Measurements from ENCODE around the gene NTSR1.

NTSR1 gene

DNA sequence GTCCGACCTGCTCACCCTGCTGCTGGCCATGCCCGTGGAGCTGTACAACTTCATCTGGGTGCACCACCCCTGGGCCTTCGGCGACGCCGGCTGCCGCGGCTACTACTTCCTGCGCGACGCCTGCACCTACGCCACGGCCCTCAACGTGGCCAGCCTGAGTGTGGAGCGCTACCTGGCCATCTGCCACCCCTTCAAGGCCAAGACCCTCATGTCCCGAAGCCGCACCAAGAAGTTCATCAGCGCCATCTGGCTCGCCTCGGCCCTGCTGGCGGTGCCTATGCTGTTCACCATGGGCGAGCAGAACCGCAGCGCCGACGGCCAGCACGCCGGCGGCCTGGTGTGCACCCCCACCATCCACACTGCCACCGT is 885 bp downstream of the NTSR1 start:
- no peak for DNase-seq (ENCODE audit: low spot score)

DNA sequence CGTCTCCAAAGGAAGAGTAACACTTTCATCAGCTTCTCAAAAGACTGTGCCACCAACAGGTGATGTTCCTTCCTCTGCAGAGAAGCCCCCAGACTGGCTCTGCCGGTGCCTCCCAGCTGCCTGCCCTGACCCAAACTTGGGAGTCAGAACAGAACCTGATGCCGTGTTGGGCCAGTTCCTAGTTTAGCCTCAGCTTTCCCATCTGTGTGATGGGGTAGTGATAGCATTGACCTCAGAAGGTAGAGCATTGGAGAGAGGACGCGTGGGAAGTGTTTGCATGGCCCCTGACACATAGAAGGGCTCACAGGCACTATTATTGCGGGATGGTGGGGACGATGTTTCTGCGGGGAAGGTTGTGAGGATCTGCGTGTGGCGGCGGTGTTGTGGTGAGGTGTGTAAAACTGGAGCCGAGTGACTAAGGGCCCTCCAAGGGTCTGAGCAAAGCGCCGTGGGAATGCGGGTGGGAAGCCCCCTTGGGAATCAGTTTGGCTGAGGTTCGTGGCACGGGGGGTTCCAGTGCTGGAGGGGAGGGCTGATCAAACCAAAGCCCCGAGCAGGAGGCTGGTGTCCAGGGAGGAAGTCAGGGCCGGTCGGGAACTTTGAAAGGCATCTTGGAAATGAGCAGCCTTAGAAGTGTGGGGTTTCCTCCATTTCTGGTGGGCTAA is 1.7 kb downstream of the NTSR1 start:
- DNase-seq (ENCODE audit: low spot score), result no peak

DNA sequence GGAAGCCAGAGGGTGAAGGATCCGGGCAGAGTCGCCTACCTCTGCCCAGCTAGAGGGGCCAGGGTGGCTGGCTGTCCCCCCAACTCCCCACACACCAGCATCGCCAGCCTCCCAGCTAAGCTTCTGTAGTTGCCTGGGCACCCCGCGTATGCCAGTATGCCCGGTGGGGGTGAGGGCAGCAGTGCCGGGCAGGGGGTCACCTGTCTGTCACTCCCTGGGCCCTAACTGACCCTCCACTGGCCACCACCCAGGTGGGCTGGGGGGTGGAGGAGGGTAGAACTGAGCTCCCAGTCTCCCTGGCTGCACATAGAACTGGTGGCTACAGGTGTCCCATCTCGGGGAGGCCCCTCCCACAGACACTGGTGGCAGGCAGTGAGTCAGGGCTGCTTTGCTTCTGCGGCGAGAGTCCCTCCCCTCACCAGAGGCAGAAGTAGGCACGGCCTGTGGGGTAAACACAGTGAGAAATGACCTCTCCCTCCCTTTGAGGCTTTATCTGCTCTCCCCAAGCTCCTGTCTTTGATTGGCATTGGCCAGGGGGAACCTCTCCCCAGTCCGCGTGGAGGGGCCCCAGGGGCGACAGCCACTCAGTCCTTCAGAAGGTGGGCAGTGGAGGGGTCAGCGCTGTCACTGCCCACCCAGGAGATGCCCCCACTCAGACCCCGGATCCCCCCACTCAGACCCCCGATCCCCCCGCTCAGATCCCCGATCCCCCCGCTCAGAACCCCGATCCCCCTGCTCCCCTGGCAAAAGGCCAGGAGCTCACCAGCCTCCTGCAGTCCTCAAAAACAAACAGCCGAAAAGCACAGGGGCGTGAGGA is 2.5 kb downstream of the NTSR1 start:
- DNase-seq (ENCODE audit: low spot score), result no peak

DNA sequence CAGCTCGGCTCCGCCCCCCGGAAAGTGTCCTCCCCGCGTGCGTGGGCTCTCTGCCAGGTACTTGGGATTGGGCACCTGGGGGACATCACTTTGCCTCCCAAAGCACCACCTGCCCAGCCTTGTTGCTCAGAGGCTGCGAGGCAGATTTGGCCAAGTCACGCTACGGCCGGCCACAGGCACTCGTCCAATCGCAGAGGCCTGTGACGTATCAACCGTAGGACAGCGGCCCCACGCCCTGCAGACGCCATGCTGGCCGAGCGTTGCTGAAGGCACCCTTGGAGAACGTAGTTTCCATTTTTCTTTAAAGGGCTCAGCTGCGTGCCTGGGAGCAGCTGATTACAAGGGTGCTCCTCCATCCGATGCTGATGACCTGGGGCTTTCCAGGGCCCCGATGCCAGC is 3.1 kb downstream of the NTSR1 start:
- DNase-seq (ENCODE audit: low spot score), result no peak

DNA sequence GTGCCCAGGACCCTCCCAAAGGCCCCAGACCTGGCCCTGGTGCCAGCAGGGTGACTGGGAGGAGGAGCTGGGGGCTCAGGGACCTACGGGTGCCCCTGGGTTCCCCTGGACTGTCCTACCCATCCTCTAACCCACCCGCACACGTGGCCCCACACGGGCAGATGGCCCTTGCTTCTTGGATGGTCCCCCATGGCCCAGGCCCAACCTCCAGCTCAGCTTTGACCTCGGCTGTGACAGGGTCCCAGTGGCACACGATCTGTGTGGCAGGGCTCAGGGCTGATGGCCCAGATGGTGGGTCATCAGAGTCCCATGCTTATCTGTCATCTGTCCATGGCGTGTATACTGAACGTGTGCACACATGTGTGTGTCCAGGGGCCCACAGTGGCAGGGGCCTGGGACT is 4.0 kb downstream of the NTSR1 start:
- DNase-seq (ENCODE audit: low spot score), result no peak

DNA sequence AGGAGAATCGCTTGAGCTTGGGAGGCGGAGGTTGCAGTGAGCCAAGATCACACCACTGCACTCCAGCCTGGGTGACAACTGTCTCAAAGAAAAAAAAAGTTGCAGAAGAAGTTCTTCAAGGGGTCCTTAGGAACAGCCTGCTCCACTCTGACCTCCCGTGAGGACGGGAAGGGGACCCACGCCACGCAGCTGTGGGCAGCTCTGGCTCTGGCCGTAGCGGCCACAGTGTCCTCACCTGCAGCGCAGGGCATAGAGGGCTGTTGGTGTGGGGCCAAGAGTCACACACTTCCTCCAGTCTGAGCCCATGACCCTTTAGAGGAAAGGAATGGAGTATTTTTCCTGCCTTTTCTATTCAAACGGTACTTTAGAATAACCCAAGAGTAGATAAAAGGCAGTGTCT is 5.4 kb downstream of the NTSR1 start:
- no peak for DNase-seq (ENCODE audit: low spot score)

DNA sequence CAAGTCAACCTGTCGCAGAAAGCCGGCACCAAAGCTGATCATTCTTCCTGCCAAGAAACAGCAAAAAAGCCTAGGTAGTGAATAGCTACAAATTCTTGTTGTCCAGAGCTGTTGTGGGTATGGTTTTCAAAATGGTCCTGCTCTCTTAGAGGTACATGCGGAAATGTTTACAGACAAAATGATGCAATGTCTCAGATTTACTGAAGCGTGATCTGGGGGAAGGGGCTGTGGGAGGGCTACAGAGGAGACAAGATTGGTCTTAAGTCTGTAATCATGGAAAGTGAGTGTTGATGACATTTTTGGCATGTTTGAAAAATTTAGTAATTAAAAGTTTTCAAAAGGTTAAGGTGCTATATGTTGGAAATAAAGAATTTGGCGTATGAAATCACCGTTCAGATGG is 6.2 kb downstream of the NTSR1 start:
- DNase-seq (ENCODE audit: low spot score), result no peak

DNA sequence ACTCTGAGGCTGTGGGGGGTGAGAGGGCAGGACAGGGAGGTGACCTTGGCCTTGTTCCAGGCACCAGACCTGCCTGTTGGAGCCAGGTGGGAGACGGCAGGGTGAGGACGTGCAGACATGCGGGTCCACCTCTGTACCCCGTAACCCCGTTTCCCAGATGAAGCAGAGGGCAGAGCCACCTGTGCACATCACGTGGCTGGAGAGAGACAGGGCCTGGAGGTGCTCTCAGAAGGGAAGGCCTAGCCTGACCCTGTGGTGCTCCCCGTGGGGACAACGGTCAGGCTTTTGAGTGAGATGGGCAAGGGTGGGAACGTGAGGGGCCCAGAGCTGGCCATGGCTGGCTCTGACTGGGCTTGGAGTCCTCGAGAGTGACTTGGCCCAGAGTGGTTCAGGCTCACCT is 6.6 kb downstream of the NTSR1 start:
- DNase-seq (ENCODE audit: low spot score), result no peak

DNA sequence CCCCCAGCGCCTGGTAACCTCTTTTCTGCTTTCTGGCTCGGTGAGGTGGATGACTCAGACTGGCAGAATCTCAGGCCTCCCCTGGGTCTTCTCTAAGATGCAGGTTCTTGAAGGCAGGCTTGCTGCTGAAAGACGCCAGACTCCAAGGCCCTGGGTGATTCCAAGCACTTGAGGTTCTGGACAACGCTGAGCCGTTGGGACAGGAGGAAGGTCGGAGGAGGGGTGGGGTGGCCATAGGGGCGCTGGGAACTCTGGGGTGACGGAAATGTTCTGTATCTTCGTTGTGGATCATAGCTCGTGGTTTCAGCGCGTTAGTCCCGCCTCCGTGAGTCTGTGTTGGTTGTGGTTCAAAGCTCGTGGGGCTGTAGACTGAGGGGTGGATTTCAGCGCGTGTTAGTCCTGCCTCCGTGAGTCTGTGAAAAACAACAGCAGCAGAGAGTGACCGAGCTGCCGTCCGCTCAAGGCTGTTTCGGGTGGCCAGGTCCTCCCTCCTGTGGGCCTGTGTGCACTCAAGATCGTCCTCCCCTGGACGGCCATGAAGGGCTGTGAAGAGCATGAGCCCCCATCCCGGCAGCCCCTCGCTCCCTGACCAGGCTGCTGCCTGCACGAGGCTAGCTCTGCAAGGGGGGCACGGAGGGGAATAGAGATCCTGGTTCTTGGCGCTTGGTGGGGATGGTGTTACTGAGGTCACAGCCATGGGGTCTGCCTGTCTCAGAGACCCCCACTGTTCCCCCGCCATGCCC is 7.7 kb downstream of the NTSR1 start:
- no peak for DNase-seq (ENCODE audit: low spot score)

DNA sequence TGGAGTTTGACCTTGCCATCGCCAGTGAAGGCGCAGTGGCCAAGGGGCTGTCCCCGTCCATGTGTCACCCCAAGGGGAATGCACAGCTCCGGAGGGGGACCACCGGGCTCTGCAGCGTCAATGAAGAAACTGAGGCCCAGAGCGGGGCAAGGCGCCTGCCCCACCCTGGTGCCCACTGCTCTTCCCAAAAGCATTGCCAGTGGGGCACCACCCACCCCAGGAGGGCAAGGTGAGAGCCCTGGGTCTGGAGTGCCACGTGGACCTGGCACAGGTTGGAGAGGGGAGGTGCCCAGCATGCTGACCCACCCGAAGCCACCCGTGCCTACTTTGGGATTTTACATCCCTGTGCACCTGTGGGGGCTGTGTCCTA is 8.3 kb downstream of the NTSR1 start:
- DNase-seq (ENCODE audit: low spot score), result no peak

DNA sequence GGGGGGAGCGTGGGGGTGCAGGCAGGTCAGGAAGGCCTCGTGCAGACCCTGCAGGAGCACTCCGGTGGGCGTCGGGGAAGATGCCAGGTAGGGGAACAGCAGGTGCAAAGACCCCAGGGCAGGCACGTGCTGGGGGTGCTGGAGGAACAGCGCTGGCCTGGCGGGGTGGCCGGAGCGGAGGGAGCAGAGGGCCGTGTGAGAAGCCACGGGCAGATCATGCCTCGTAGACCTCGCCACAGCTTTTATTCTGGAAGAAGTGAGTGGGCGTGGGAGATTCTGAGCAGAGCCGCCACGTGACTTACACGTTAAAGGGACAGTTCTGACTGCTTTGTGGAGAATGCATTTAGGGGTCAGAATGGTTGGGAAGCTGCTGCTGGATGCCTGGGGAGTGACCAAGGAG is 9.3 kb downstream of the NTSR1 start:
- DNase-seq (ENCODE audit: low spot score), result no peak

DNA sequence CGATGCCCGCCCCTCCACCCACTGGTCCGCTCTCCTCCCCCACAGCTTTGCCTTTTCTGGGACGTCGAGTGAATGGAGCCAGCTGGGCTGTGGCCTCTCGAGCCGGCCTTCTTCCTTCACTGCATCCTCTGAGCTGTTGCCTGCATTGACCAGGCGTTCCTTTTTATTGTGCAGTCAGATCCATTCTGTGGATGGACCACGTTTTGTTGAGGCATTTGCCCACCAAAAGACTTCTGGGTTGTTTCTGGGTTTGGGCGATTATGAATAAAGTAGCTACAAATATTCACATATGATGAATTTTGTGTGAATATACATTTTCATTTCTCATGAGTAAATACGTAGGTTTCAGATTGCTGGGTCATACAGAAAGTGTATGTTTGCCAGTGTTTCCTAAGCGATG is 9.9 kb downstream of the NTSR1 start:
- DNase-seq (ENCODE audit: low spot score), result no peak

DNA sequence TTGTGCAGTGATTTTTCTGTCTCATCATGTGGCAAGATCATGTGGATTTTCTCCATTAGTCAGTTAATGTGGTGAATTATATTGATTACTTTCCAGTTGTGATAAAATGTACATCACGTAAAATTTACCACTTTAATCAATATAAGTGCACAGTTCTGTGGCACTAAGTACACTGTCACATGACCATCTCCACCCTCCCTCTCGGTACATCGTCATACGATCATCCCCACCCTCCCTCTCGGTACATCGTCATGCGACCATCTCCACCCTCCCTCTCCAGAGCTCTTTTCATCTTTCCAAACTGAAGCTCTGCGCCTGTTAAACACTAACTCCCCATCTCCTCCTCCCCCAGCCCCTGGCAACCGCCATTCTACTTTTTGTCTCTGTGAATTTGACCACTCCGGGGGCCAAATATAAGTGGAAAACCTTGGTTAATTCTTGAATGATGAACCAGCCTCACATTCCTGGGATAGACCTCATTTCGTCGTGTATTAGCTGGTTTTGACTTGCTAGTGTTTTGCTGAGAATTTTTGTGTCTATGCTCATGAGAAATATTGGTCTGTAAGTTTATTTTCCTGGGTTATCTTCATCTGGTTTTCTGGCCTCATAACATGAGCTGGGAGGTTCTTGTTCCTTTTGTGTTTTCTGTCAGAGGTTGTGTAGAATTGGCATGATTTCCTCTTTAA is 10.8 kb downstream of the NTSR1 start:
- no peak for DNase-seq (ENCODE audit: low spot score)

DNA sequence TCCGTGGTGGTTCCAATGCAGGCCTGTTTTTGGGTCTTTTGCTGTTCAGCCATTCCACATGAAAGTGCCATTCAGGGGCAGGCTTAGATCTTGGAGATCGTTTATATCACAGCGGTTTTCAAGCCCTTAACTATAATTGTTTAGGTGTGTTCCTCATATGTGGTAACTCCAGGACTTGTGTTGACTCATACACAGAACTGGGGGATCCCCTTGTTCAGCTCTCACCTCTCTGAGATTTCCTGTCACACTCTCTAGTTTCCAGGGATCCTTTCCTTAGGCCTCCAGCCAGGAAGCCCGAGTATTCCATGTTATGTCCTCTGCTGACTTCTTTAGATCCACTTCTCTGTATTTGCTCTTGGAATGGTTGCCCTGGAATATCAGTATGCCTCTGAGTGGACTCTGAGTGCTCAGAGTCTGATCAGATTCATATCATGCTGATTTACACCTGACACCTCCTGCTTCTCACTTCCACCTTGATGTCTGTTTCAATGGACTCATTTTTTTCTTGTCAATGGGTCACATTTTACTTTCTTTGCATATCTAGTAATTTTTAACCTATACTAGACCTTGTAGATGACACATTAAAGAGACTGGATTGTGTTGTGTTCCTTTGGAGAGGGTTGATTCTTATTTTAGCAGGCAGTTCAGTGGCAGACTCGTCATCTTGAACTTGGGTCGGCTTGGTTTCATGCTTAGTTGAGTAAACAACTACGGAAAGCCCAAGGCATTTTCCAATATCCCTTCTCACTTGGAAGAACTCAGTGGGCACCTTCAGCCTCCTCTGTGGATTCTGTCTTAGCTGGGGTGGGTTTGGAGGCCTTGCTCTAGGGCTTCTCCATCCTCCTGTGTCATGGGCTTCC is 13.1 kb downstream of the NTSR1 start:
- no peak for DNase-seq (ENCODE audit: low spot score)

DNA sequence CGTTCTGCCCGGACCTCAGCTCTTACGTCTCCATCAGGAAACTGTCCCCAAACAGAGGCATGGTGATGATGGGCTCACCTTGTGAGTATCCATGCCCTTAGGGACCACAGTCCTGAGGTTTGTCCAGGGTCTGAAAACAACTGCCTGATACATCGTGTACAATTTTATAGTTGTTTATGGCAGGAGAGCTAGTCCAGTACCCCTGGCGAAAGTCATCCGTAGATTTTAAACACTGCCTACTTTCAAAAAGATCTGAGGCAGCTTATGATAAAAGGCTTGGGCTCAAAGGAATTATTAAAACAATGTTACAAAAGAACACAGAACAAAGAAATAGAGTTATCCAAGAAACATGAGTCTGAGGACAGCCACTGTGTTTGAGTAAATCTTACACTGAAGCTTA is 14.0 kb downstream of the NTSR1 start:
- DNase-seq (ENCODE audit: low spot score), result no peak

DNA sequence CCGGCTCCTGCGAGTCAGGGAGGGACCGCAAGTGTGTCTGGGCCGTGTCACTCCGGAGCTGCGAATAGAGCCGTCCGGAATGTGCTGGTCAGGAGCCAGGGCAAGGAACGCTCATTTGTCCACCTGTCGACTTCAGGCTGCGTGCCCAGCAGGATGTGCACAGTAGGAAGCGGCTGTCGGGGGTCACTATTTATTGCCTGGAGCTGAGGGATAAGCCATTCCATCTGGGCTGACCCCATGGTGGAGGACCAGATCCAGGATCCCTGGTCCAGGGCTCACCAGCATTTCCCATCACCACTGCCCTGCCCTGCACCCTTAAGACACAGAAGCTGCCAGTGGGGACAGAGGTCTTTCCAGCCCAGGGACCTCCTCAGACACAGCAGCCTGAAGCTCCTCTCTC is 14.7 kb downstream of the NTSR1 start:
- DNase-seq (ENCODE audit: low spot score), result no peak

DNA sequence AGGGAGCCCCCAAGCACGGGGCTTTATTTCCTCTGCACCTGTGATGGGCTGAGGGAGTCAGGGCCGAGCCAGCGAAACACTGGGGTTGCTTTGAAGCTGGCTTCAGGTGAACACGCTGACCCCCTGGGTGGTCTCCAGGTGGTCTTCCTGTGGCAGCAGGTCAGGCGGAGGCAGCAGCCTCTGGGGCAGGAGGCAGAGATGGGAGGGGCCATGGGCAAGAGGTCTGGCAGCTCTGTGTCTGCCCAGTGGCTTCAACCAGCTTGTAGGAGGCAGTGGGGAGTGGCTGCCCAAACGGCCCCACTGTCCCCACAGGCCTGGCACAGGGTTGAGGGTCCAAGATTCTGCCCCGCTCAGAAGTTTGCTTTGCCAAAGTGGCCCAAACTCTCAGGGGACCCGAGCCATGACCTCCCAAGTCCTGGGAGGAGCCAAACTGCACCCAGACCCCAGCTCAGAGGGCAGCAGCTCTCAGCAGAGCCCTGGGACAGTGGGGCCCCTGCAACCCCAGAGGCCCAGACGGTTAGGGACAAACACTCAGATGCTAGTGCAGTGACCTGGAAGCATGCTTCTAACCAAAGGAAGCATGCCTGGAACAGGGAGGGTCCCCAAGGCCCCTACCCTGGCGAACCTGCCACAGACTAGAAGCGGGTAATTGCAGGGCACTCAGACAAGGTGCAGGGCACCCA is 15.3 kb downstream of the NTSR1 start:
- no peak for DNase-seq (ENCODE audit: low spot score)

DNA sequence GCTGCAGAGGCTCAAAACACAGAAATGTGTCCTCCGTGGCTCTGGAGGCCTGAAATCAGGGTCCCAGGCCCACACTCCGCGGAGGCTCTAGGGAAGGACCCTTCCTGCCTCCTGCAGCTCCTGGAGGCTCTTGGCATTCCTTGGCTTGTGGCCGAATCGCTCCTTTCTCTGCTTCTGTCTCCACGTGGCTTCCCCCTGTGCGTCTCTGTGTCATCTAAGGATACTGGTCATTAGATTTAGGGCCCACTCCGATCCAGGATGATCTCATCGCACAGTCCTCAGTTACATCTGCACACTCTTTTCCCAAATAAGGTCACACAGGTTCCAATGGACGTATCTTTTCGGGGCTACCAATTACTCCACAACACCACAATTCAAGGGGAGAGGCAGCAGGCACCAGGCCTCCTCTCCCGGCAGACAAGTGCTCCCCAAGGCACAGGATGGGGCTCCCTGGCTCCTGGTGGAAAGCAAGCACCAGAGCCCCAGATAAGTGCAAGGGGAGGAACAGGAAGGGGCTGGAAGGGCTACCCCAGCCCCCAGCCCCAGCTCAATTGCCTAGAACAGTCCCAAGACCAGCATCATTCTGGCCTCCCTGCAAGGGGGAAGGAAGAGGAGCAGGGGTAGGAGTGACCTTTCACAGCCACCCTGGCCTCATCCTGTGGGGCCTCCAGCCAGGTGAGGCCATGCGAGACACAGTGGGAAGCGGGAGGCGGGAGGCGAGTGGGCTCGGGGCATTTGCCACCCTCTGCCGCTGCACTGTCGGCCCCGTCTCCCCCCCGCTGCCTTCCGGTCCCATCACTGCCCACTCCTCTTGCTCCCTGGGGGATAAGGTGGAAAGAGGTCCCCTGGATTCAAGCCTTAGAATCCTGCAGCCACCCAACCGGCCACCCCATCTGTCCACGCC is 16.3 kb downstream of the NTSR1 start:
- no peak for DNase-seq (ENCODE audit: low spot score)

DNA sequence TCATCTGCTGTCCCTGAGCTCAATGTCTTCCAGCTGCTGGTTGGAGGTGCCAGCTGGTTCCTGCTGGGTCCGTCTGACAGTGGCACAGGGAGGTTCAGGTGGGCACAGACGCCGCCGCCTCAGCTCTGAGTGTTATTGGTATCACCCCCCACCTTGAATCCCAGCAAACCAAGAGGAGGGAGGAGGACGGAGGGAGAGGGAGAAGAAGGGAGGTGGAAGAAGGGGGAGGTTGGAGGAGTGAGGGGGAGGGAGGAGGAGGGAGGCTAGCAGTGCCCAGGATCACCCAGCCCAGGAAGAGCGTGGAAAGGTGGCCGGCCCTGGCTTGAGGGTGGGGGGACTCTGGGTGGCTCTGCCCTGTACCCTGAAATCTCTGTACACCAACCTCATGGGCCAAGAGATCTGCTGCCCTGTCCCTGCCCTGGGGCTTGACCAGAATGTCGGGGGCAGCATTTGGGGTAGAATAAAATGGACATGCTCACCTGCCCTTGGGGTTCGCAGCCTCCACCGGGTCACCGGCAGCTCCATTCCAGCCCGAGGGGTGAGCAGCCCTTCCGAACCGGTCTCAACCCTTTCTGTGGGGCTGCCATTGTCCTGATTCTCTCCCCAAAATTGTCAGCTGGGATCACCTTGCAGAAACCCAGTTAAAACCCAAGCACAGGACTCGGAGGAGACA is 17.1 kb downstream of the NTSR1 start:
- DNase-seq (ENCODE audit: low spot score), result no peak

DNA sequence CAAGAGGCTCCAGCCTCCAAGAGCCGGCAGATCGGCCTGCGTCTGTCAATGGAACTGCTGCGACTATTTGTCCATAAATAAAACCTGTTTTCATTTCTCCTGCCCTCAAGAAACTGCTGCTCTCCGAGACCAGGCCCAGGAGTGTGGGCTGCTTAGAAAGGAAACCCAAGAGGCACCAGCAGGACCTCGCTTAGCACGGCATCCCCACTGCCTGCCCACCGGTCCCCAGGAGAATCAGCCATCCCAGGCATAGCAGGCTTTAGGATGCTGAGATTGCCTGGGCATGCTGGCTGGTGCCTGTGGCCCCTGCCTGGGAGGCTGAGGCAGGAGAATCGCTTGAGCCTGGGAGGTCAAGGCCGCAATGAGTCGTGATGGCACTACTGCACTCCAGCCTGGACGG is 17.6 kb downstream of the NTSR1 start:
- no peak for DNase-seq (ENCODE audit: low spot score)

Measured in kidney capillary endothelial cell (primary cell).